Measurements from ENCODE around the gene ANKFN1.
"Not testable (repeated sequence)": the region's sequence is repeated elsewhere in the genome, so short reads cannot be mapped to it uniquely, and the experiment has no call there.

ANKFN1 gene

DNA sequence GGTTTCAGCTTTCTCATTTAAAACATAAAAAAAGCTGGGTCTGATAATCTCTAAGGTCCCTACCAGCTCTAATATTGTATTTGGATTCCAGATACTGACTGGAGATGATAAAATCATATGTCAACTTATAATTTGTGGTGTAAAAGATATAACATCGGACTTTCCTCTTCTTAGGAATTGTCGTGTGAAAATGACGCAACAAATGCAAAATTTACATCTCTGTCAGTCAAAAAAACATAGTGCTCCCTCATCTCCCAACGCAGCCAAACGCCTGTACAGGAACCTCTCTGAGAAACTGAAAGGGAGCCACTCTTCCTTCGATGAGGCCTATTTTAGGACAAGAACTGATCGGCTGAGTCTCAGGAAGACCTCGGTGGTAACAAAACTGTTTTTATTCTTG, 197.3 kb downstream of the ANKFN1 start:
- DNase-seq = no peak

- no peak for DNase-seq
These were observed 198.4 kb downstream of the ANKFN1 start for GRCh38 chr17:56351675-56352074.

DNA sequence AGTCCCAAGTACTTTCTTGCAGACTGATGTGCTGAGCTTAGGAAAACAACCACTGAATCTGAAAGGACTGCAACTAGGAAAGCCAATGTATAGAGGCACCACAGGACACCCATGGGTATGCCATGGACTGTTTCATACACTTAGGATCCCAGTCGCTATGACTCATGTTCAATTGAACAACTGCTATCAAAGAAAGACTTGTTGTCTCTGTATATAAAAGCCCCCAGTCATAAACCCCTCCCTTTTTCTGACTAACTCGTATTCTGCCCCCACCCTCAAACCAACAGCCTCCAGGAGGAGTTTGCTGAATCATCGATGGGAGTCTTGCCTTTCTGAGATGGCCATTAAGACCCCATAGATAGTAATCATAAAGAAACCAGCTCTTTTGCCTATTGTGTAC, 205.4 kb downstream of the ANKFN1 start:
- DNase-seq = peak; percentile 1

- DNase-seq = no peak
These were observed 206.2 kb downstream of the ANKFN1 start for GRCh38 chr17:56359518-56359917.

DNA sequence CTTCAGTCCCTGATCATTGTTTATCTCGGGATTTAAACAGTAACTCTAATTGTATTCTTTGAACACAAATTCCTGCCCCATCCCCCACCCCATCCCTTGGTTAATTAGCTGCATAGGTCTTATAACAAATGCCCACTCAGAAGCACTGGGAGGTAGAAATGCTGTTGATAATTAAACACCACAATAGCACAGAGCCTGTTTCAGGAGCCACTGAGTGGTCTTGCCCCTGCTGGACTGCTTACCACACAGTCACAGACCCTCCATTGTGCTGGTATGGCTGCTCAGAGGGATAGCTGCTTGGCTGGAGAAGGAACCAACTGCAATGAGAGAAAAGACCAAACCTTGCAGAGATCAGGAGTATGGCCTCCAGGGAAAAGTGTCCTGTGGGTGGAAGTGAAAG, 214.1 kb downstream of the ANKFN1 start:
- no peak for DNase-seq

DNA sequence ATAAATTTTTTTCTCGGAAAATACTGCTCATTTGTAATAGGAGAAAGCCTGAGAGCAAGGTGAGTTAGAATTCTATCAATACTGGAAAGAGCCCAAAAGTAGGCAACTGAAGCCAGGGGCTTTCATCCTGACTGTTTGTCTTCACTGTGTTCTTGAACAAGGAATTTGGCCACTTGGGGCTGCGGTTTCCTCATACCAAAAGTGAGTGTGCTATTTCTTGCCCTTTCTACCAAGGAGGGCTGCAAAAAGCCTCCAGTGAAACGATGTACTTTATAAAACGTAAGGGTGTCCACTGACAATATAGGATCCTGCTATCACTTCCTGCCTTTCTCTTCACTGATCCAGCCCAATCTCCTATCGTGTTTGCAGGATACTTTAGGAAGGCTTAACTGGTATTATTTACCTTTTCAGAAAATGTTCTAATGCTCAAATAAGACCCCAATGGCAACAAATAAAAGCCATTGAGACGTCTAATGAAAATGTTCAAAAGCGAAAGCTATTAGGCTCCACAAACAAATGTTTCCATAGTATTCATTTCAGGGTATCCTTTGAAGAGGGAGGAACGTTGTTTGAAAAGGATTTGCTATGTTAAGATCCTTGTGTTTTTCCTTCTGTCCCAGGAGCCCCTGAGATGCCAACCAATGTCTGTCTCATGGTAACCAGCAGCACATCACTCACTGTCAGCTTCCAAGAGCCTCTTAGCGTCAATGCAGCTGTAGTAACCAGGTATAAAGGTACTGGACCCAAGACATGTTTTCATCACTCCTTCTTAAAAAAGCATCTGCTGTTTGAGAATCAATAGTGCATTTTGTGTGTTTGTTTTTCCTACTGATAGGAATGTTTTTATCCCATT, 220.9 kb downstream of the ANKFN1 start:
- no peak for DNase-seq

DNA sequence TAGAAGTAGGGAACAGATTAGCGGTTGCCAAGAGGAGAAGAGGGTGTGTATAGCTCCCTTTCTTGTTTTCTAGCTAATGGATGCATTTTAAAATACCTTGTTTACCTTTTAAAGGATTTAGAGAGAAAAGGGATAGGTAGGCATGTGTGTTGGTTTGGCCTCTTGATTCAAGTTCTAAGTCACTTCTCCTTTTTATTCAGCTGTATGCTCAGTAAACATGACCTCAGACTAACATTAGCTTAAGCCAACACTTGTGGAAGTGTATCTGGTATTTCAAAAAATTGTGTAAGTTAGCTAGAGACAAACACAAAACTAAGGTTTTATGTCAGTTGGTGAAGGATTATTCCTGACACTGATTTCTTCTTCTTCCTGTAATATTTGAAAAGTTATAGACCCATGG, 236.1 kb downstream of the ANKFN1 start:
- DNase-seq = no peak

GRCh38 chr17:56392321-56392720, 239.0 kb downstream of the ANKFN1 start:
- no peak for DNase-seq

- no peak for DNase-seq
These were observed 239.9 kb downstream of the ANKFN1 start for GRCh38 chr17:56393156-56393555.

- DNase-seq = no peak
These were observed 242.5 kb downstream of the ANKFN1 start for GRCh38 chr17:56395787-56396186.

- no peak for DNase-seq
These were observed 253.8 kb downstream of the ANKFN1 start for GRCh38 chr17:56407086-56407485.

GRCh38 chr17:56412356-56412755, 259.1 kb downstream of the ANKFN1 start:
- not testable (repeated sequence) for DNase-seq

DNA sequence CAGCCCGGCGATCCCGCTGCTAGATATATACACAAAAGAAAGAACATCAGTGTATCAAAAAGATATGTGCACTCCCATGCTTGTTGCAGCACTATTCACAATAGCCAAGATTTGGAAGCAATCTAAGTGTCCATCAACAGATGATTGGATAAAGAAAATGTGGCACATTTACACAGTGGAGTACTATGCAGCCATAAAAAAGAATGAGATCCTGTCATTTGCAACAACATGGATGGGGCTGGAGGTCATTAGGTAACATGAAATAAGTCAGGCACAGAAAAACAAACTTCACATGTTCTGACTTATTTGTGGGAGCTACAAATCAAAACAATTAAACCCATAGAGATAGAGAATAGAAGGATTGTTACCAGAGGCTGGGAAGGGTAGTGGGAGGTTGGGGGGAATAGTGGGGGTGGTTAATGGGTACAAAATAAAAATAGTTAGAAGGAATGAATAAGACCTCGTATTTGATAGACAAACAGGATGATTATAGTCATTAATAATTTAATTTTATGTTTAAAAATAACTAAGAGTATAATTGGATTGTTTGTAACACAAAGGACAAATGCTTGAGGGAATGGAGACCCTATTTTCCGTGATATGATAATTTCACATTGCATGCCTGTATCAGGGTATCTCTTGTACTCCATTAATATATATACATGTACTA, 263.5 kb downstream of the ANKFN1 start:
- no peak for DNase-seq

GRCh38 chr17:56424005-56424404, 270.7 kb downstream of the ANKFN1 start:
- DNase-seq = no peak

GRCh38 chr17:56424543-56425044, 271.3 kb downstream of the ANKFN1 start:
- DNase-seq = no peak

- no peak for DNase-seq
These were observed 272.2 kb downstream of the ANKFN1 start for GRCh38 chr17:56425483-56425882.

- no peak for DNase-seq
These were observed 273.6 kb downstream of the ANKFN1 start for GRCh38 chr17:56426901-56427300.

- DNase-seq = peak; percentile 21
These were observed 278.5 kb downstream of the ANKFN1 start for GRCh38 chr17:56431736-56432135.

DNA sequence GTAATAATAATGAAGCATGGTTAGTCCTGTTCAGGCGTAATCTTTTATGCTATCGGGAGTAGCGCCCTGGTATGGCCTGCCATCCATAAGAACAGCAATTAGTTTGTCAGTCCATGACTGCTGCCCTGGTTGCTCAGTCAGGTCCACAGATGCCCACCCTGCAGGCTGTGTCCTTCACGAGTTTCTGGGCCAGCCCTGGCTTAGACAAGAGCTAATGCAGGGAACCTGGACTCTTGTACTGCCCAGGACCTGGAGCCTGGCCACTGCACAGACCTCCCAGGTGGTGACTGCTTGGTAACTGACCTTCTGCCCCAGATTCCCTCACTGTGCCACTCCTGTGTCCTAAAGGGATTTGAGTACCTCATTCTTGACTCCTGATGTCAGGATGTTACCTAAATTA, 279.2 kb downstream of the ANKFN1 start:
- DNase-seq = no peak

GRCh38 chr17:56434610-56435009, 281.3 kb downstream of the ANKFN1 start:
- DNase-seq = no peak

DNA sequence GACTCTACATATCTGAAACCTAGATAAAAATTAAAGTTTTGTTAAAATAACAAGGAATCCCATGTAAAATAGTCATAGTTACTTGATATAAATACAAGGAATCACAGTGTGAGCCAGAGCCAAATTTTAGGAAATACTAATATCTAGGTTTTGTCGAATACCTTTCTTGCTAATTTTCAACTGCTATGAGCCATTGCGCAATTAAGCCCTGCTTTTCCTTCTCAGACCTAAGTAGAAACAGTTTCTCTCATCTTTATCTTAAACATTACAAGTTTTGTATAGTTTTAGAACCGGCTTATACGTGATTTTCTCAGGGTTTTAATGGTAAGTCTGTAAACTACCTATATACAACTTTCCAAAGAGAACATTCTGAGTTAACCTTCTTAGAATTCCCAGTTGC, 282.9 kb downstream of the ANKFN1 start:
- DNase-seq = no peak

DNA sequence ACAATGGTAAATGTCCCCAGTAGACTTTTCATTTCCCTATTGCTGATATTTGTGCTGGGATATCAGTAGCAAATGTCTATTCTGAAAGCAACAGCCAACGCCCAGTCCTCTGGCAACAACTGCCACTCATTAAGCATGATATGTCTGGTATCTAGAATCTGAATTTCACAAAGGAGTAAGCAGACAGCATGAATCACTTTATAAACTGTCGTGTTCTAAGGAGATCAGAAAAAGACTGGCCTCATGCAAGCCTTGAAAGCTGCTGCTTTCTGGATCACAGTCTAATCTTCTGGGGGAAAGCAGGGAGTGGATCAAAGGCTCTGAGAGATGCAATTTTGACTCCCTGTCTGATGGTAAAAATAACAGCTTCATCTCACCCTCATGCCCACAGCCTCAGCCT, 287.1 kb downstream of the ANKFN1 start:
- DNase-seq = peak; percentile 64

DNA sequence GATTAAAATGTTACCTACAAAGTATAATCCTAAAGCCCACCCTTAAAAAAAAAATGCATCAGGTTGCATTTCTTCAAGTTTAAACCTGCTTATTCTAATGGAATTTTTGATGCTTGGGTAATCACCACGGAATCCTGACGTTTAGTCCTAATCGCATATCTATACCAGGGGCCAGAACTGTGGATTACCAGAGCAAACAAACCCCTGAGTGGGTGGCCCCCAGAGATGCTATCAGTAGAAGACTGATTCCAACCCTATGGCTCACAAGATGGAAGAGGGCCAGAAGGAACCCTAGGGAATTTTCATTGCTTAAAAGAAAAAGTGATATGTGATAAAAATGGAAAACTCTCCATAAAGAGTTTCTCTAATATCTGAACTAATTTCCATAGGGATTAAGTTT, 288.0 kb downstream of the ANKFN1 start:
- DNase-seq = peak; percentile 92

GRCh38 chr17:56445692-56446411, 292.6 kb downstream of the ANKFN1 start:
- DNase-seq = no peak

Data from EL (cell line).